CD4-positive, alpha-beta T cell (primary cell): Measurements from ENCODE around the gene CHI3L2. TPM values are rescaled to one million over a fixed set of nuclear protein-coding genes. Genes with fewer than 3 reads are reported as not detected.

Experiments
- ATAC-seq: fragments of 200-7000 bp; cut with Tn5 transposase; one replicate; pipeline ENCODE4 v1.10.0; 2022; ENCODE audit warnings: mild to moderate bottlenecking; ENCODE audit not compliant: poor library complexity
- CTCF ChIA-PET: fragments of 350-600 bp; sonication (Branson Sonifier 250); formaldehyde crosslinking; loops from one replicate; lab custom pipeline; 2021; ENCODE audit warnings: antibody characterized with exemption, inconsistent platforms; lab: Charles Lee
- POLR2A ChIA-PET: fragments of 350-600 bp; sonication (Branson Sonifier 250); formaldehyde crosslinking; loops from one replicate; lab custom pipeline; 2021; ENCODE audit warnings: antibody characterized with exemption, inconsistent platforms; lab: Charles Lee
- DNase-seq, 14 experiments: peaks; one replicate each; pipeline ENCODE4 v3.0.0-alpha.2; 2013 to 2020; ENCODE audit warnings: mixed read lengths in 2 of 14
- H3K27ac ChIP-seq, 2 donors: one replicate each; pipeline versions ENCODE4 v1.5.1 to v1.7.0; 2013; ENCODE audit warnings: low read length in 2 of 2, low read depth in 1 of 2, mild to moderate bottlenecking in 1 of 2
- H3K27me3 ChIP-seq, 2 experiments: 1 replicate in 1 of 2; 2 replicates in 1 of 2; pipeline versions ENCODE4 v1.6.1 to v1.7.0; 2013; ENCODE audit warnings: low read length in 2 of 2, control low read depth in 1 of 2, mild to moderate bottlenecking in 1 of 2, moderate library complexity in 1 of 2; ENCODE audit not compliant: insufficient read depth in 2 of 2, control insufficient read depth in 1 of 2
- H3K36me3 ChIP-seq: one replicate; pipeline ENCODE4 v1.6.1; 2013; ENCODE audit warnings: low read length, control low read depth; ENCODE audit not compliant: insufficient read depth
- H3K4me1 ChIP-seq: one replicate; pipeline ENCODE4 v1.6.1; 2013; ENCODE audit warnings: low read length, control low read depth; ENCODE audit not compliant: insufficient read depth
- H3K4me3 ChIP-seq: one replicate; pipeline ENCODE4 v1.5.1; 2013; ENCODE audit warnings: mild to moderate bottlenecking, low read length, moderate library complexity
- H3K9me3 ChIP-seq, 2 experiments: 1 replicate in 1 of 2; 2 replicates in 1 of 2; pipeline versions ENCODE4 v1.6.1 to v1.7.0; 2013; ENCODE audit warnings: low read length in 2 of 2, mild to moderate bottlenecking in 2 of 2, control low read depth in 1 of 2, moderate library complexity in 1 of 2; ENCODE audit not compliant: control insufficient read depth in 1 of 2, insufficient read depth in 1 of 2
- H3K27ac Mint-ChIP-seq: one replicate; pipeline ENCODE4 v1.8.0; 2020; ENCODE audit warnings: mixed read lengths
- H3K27me3 Mint-ChIP-seq: one replicate; pipeline ENCODE4 v1.8.0; 2021; ENCODE audit warnings: mixed read lengths
- H3K36me3 Mint-ChIP-seq: one replicate; pipeline ENCODE4 v1.8.0; 2021; ENCODE audit warnings: low read depth, mixed read lengths
- H3K4me1 Mint-ChIP-seq: one replicate; pipeline ENCODE4 v1.8.0; 2021; ENCODE audit warnings: low read depth, mixed read lengths
- H3K4me3 Mint-ChIP-seq: one replicate; pipeline ENCODE4 v1.8.0; 2020; ENCODE audit warnings: mild to moderate bottlenecking, mixed read lengths
- H3K9me3 Mint-ChIP-seq: one replicate; pipeline ENCODE4 v1.8.0; 2020; ENCODE audit warnings: mixed read lengths
- CTCF ChIP-seq: fragments of 200-600 bp; IDR thresholded peaks from one replicate; pipeline ENCODE4 v1.8.0; 2022; ENCODE audit warnings: antibody characterized with exemption, mild to moderate bottlenecking
- intact Hi-C, 2 experiments: fragments of 100-400 bp; cut with DNase I in 1 of 2; cut with micrococcal nuclease in 1 of 2; formaldehyde crosslinking; loops; one replicate each; pipeline versions ENCODE4 v1.15.1 to v1.9.0; 2023 to 2025; cut with DNase I, micrococcal nuclease
- total RNA-seq, 174 experiments: library from RNA in 2 of 174; stranded (reverse) in 2 of 174; gene quantifications; one replicate each; pipeline ENCODE4 v1.2.3 and lab custom pipeline; 2021 to 2026

CHI3L2 gene
- total RNA-seq, 2 experiments from 2014 or later, result 13.9 to 15.7 TPM

GRCh38 chr1:111283838-111284237, 56.3 kb downstream of the CHI3L2 start:
- H3K4me3 Mint-ChIP-seq, result no peak overlapping the region
- intact Hi-C loops, result no loop called here
- no peaks in the 10 kb centered on the region for H3K27me3 ChIP-seq
- no peak overlapping the region for H3K27ac Mint-ChIP-seq
- ATAC-seq (no peak), DNase-seq (no peak)
- no peak for TF ChIP-seq CTCF
- ChIA-PET POLR2A (no interaction called here), CTCF (no interaction called here)
- no peak overlapping the region for H3K27ac ChIP-seq
- no peaks in the 10 kb centered on the region for H3K36me3 ChIP-seq
- no peaks in the 10 kb centered on the region for H3K9me3 Mint-ChIP-seq
- H3K4me1 ChIP-seq, result no peaks in the 10 kb centered on the region
- no peaks in the 10 kb centered on the region for H3K36me3 Mint-ChIP-seq
- H3K4me1 Mint-ChIP-seq, result no peaks in the 10 kb centered on the region
- no peak overlapping the region for H3K4me3 ChIP-seq
- H3K9me3 ChIP-seq, result no peaks in the 10 kb centered on the region
- no peaks in the 10 kb centered on the region for H3K27me3 Mint-ChIP-seq

- no peaks in the 10 kb centered on the region for H3K27me3 Mint-ChIP-seq
- TF ChIP-seq CTCF, result no peak
- H3K36me3 ChIP-seq, result no peaks in the 10 kb centered on the region
- H3K27ac ChIP-seq, result no peak overlapping the region
- intact Hi-C loops, result no loop called here
- POLR2A ChIA-PET, result no interaction called here
- H3K36me3 Mint-ChIP-seq, result no peaks in the 10 kb centered on the region
- no peak overlapping the region for H3K4me3 ChIP-seq
- no peak overlapping the region for H3K27ac Mint-ChIP-seq
- H3K9me3 Mint-ChIP-seq, result no peaks in the 10 kb centered on the region
- H3K4me3 Mint-ChIP-seq, result no peak overlapping the region
- H3K4me1 ChIP-seq, result no peaks in the 10 kb centered on the region
- no peaks in the 10 kb centered on the region for H3K27me3 ChIP-seq
- DNase-seq (no peak), ATAC-seq (no peak)
- H3K9me3 ChIP-seq, result no peaks in the 10 kb centered on the region
- CTCF ChIA-PET, result no interaction called here
- H3K4me1 Mint-ChIP-seq, result no peaks in the 10 kb centered on the region
These were observed 58.4 kb downstream of the CHI3L2 start for GRCh38 chr1:111285879-111286278.

DNA sequence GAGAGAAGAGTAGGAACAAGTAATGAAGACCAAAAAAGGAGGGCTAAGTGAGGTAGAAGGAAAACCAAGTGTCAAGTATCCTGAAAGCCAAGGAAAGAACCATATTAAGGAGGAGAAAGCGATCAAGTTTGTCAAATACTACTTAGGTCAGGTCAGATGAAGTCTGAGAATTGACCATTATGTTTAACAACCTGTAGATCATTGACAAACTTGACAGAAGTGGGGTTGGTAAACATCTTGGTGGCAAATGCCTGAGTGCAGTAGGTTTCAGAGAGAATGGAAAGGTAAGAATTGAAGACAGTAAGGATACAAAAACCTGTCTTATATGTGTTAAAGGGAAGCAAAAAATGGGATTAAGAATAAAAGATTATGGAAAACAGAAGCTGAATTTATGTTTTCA, 59.4 kb downstream of the CHI3L2 start:
- no peaks in the 10 kb centered on the region for H3K4me1 ChIP-seq
- H3K27ac ChIP-seq, result no peak overlapping the region
- Mint-ChIP-seq H3K9me3 (no peaks in the 10 kb centered on the region), H3K4me3 (no peak overlapping the region), H3K4me1 (no peaks in the 10 kb centered on the region), H3K27me3 (no peaks in the 10 kb centered on the region), H3K36me3 (no peaks in the 10 kb centered on the region), H3K27ac (no peak overlapping the region)
- H3K4me3 ChIP-seq, result no peak overlapping the region
- intact Hi-C loops, result no loop called here
- ChIA-PET POLR2A (interaction anchor here (0.8 kb wide), 1 partner anchor 499 kb away, joined by 3 read pairs; no protein-coding TSS in a partner anchor), CTCF (interaction anchor here (0.7 kb wide), 1 partner anchor 1770 kb away, joined by 4 read pairs; no protein-coding TSS in a partner anchor)
- no peak for DNase-seq
- no peak for ATAC-seq
- no peaks in the 10 kb centered on the region for H3K9me3 ChIP-seq
- TF ChIP-seq CTCF, result no peak
- no peaks in the 10 kb centered on the region for H3K36me3 ChIP-seq
- no peaks in the 10 kb centered on the region for H3K27me3 ChIP-seq
